Activated CD4-positive, alpha-beta T cell treated with anti-CD3 and anti-CD28 coated beads for 24 hours (primary cell): ENCODE results near the gene DUS2.
"Not testable (repeated sequence)": the region's sequence is repeated elsewhere in the genome, so short reads cannot be mapped to it uniquely, and the experiment has no call there.

Source experiments
- DNase-seq, 2 donors: peaks; one replicate each; pipeline ENCODE4 v3.0.0-alpha.2; 2020; ENCODE audit warnings: low read depth in 2 of 2

The DUS2 gene

DNA sequence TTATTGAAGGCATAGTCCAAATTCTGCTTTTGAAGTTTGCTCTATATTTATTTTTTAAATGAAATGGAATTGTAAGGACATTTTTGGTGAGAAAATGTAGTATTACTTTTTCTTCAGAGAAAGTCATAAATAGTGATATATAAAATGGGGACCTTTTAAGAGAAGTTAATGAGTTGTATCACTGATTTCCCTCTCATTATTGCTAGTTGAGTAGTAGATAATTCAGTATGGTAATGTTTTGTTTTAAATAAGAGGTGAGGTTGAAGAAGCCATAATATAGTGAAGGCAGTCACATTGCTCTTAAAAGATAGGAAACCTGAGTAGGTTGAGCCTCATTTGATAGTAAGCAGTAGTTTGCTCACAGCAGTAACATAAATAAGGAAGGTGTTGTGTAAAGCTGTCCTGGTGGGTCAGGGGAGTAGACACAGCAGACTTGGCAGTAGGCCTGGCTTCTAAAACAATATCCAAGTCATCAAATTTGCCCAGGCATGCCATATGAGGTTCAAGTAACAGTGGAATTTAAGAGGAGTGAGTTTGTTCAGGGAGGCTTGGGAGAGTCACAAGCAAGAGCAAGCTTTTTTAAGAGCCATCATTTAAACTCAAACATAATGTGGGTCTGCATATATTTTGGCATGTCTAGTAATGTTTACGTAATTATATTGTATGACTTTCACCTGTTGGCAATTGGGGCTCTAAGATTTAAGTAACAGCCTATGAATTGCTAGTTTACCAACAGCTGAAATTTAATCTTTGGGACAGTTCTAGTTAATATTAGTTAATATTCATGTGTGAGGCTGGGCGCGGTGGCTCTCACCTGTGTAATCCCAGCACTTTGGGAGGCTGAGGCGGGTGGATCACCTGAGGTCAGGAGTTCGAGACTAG, 68.5 kb downstream of the DUS2 start:
- DNase-seq, result no peak

DNA sequence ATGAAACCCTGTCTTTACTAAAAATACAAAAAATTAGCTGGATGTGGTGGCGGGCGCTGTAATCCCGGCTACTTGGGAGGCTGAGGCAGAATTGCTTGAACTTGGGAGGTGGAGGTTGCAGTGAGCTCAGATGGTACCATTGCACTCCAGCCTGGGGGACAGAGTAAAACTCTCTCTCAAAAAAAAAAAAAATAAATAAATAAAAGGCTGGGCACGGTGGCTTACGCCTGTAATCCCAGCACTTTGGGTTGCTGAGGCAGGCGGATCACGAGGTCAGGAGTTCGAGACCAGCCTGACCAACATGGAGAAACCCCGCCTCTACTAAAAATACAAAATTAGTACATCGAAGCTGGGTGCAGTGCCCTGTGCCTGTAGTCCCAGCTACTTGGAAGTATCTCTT, 69.2 kb downstream of the DUS2 start:
- DNase-seq, result not testable (repeated sequence)

DNA sequence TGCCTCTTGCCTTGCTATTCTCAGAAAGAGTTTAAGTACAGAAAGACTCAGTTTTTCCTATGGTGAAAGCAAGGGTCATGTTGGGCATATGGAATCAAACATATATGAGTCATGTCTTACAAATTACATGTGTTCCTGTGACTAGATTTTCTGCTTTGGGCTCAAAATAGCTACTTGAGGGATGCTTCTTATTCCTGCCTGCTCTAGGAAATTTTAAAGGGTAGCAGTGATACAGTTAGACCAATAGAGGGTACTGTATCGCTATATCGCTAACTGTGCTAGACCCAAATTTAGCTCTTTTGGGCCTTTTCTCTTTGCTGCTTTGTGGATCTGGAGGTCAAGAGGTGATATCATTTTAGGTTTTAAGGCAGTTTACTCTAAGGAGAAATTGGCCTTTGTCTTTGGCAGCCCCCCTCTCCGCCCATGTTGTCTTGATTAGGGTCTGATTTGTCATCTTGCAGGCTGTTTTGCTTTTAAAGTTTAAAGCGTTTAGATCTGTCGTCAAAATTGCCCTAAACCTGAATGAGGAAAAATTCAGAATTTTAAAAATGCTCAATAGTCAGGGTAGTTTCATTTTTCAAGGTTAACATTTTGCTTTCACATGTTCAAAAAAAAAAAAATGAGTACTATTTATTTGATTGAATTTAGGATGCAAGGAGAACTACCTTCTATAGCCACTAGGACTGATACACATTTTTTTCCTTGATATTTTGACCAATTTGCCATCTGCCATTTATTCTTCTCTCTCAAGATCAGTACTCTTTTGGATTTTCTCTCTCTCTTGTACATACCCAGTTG, 70.9 kb downstream of the DUS2 start:
- DNase-seq, result no peak

DNA sequence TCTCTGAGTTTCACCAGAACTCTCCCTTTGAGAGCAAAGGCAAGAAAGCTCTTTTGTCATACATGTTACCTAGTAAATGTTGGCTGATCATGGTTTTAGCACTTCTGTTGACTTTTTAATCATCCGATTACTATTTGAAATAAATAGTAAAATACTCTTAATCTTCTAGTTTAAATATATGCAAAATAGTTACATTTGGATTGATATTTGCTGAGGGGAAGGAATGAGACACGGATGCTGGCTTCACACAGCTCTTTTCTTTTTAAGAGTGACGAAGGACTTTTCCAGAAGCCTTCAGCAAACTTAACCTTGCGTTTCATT, 71.5 kb downstream of the DUS2 start:
- DNase-seq, result no peak

DNA sequence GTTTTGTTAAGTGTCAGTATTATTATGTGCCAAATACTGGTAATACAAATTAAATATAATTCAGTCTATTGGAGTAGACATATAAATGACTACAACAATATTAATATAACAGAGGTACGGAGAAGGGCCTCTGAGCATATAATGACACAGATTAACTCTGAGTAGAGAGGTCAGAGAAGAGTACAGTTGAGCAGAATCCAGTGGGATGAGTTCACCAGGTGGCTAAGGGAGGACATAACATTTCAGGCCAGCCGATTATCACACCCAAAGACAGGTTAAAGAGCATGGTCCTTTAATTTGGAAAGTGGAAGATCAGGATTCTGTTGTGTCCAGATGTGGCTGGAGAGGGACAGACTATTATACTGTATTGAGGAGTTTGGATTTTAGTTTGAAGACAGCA, 73.4 kb downstream of the DUS2 start:
- no peak for DNase-seq

DNA sequence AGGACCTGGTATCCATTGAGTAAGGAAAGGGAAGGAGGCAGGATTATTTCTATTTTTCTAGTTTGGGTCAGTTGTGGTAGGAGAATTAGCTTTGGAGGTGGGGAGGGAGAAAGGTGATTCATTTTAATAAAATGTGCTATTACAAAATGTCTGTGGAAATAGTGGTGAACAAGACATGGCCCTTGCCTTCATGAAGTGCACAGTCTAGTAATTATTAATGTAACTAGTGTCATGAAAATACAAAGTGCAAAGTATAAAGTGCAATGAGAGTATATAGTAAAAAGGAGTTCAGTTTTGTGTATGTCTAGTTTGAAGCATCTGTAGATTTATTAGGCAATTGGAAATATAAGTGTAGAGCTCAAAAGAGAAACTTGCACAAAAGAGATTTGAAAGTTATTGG, 74.0 kb downstream of the DUS2 start:
- DNase-seq, result no peak

DNA sequence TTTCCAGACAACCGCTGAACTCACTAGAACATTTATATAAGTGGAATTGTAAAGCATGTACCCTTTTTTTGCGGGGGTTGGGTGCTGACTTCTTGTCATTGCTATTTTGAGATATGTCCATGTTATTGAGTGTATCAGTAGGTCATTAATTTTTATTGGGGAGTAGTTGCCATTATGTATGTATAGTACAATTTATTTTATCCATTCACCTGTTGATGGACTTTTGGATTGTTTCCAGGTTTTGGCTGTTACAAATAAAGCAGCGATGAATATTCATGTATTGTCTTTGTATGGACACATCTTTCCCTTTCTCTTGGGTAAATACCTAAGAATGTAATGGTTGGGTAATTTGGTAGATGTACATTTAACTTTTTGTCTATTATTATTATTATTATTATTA, 74.8 kb downstream of the DUS2 start:
- DNase-seq, result no peak

DNA sequence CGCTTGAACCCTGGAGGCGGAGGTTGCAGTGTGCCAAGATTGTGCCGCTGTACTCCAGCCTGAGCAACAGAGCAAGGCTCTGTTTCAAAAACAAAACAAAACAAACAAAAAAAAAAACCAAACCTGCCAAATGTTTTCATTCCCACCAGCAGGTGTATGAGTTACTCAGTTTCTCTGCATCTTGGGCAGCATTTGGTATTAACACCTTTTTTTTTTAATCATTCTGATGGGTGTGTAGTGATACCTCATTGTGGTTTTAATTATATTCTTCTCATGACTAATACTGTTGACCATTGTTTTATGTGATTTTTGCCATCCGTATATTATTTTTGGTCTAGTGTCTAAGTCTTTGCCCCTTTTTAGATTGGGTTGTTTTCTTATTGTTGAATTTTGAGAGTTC, 77.4 kb downstream of the DUS2 start:
- no peak for DNase-seq

DNA sequence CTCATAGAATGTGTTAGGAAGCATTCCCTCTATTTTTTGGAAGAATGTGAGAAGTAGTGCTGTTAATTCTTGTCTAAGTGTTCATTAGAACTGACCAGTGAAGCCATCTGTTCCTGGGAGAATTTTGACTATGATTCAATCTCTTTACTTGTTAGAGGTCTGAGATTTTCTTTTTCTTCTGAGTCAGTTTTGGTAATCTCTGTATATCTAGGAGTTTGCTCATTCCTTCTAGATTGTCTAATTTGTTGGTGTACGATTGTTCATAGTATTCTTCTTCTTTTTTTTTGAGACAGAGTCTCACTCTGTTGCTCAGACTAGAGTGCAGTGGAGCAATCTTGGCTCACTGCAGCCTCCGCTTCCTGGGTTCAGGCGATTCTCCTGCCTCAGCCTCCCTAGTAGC, 82.5 kb downstream of the DUS2 start:
- DNase-seq, result no peak

DNA sequence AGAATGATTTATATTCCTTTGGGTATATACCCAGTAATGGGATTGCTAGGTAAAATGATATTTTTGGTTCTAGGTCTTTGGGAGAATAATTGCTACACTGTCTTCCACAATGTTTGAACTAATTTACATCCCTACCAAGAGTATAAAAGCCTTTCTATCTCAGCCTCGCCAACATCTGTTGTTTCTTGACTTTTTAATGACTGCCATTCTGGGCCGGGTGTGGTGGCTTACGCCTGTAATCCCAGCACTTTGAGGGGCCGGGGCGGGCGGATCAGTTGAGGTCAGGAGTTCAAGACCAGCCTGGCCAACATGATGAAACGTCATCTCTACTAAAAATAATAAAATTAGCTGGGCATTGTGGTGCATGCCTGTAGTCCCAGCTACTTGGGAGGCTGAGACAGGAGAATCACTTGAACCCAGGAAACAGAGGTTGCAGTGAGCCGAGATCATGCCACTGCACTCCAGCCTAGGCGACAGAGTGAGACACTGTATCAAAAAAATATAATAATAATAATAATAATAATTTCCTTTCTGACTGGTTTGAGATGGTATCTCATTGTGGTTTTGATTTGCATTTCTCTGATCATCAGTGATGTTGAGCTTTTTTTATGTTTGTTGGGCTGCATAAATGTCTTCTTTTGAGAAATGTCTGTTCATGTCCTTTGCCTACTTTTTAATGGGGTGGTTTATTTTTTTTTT, 84.3 kb downstream of the DUS2 start:
- not testable (repeated sequence) for DNase-seq

DNA sequence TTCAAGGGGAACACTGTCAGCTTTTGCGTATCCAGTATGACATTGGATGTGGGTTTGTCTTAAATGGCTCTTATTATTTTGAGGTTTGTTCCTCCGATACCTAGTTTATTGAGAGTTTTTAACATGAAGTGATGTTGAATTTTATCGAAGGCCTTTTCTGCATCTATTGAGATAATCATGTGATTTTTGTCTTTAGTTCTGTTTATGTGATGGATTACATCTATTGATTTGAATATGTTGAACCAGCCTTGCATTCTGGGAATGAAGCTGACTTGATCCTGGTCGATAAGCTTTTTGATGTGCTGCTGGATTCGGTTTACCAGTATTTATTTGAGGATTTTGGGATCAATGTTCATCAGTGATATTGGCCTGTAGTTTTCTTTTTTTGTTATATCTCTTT, 86.1 kb downstream of the DUS2 start:
- not testable (repeated sequence) for DNase-seq

DNA sequence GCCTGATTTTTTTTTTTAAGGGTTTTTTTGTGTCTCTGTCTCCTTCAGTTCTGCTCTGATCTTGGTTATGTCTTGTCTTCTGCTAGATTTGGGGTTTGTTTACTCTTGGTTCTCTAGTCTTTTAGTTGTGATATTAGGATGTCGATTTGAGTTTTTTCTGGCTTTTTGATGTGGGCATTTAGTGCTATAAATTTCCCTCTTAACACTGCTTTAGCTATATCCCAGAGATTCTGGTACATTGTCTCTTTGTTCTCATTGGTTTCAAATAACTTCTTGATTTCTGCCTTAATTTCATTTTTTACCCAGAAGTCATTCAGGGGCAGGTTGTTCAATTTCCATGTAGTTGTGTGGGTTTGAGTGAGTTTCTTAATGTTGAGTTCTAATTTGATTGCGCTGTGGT, 87.5 kb downstream of the DUS2 start:
- DNase-seq, result not testable (repeated sequence)

DNA sequence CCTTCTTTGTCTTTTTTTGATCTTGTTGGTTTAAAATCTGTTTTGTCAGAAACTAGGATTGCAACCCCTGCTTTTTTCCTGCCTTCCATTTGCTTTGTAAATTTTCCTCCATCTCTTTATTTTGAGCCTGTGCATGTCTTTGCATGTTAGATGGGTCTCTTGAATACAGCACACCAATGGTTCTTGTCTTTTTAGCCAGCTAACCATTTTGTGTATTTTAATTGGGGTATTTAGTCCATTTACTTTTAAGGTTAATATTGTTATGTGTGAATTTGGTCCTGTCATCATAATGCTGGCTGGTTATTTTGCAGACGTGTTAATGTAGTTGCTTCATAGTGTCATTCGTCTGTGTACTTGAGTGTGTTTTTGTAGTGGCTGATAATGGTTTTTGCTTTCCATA, 88.3 kb downstream of the DUS2 start:
- DNase-seq, result no peak

DNA sequence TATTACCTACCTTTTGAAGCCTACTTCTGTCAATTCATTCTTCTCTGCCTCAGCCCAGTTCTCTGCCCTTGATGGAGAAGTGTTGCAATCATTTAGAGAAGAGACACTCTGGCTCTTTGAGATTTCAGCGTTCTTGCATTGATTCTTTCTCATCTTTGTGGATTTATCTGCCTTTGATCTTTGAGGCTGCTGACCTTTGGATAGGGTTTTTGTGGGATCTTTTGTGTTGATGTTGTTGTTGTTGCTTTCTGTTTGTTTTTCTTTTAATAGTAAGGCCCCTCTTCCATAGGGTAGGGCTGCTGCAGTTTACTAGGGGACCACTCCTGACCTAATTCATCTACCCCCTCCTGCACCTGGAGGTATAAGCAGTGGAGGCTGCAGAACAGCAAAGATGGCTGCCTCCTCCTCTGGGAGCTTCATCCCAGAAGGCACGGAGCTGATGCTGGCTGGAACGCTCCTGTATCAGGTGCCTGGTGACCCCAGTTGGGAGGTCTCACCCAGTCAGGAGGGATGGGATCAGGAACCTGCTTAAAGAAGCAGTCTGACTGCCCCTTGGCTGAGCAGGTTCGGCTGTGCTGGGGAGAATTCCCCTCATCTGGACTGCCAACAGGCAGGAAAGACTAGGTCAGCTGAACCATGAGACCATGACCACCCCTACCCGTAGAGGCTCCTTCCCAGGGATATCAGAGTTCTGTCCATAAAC, 90.1 kb downstream of the DUS2 start:
- no peak for DNase-seq

DNA sequence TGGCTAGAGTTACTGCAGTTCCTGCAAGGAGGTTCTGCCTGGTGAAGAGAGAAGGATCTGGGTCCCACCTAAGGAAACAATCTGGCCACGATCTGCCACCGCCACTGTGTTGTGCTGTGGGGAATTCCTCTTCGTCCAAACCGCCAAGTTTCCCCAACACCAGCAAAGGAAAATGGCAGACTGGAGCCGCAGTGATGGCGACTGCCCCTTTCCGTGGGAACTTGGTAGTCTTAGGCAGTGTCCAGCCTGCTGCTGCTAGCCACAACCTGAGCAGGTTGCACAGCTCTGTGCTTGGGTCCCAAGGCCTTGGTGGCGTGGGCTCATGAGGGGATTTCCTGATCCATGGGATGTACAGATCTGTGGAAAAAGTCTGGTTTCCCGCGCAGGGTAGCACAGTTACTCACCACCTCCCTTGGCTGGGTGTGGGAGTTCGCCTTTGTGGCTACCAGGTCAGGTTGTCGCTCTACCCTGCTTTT, 90.7 kb downstream of the DUS2 start:
- DNase-seq, result no peak

DNA sequence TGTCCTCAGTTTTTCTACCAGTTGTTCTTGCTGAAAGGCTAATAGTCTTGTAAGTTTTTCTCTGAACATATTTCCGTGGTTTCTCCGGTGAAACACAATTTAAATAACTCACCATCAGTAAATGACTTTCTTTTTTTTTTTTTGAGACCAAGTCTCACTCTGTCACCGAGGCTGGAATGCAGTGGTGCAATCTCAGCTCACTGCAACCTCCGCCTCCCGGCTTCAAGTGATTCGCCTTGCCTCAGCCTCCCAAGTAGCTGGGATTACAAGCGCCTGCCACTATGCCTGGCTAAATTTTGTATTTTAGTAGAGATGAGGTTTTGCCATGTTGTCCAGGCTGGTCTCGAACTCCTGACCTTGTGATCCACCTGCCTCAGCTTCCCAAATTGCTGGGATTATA, 91.9 kb downstream of the DUS2 start:
- DNase-seq, result not testable (repeated sequence)

DNA sequence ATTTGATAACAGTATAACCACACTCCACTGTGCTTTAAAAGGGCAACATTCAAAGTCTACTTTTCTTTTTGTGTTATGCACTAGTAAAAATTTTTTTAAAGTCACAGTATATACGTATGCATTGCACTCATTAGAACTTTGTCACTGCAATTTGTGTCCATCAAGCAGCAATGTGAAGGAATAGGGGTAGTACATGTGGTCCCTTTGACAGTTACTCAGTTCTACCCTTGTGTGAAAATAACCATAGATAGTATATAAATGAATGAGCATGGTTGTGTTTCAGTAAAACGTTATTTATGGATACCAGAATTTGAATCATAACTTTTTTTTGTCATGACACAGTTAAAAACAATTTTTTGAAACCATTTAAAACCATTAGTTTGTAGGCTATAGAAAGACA, 92.8 kb downstream of the DUS2 start:
- DNase-seq, result no peak

DNA sequence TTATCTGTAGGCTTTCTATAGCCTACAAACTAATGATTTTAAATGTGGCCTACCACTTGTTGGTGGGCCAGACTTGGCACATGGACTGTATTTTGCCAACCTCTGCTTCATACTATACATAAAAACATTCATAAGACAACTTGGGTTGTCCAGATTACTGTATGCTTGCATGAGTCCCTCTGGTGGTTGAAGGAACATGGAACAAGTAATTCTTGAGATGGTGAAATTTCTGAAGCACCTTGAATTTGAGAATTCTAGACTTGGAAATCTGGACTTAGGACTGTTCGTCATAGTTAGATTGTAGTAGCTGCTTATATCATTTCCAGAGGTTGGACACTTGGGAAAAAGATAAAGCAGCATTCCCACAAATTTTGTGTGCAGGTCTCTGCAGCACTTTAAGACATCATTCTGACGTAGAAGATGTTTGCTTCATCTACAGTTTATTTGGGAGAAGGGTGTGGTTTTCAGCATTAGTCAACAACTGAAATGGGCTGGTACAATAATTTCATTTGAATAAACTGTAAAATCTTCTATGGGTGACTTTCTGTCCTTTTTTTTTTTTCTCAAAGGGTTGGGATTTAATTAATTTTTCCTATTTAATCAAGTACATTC, 93.3 kb downstream of the DUS2 start:
- DNase-seq, result no peak

DNA sequence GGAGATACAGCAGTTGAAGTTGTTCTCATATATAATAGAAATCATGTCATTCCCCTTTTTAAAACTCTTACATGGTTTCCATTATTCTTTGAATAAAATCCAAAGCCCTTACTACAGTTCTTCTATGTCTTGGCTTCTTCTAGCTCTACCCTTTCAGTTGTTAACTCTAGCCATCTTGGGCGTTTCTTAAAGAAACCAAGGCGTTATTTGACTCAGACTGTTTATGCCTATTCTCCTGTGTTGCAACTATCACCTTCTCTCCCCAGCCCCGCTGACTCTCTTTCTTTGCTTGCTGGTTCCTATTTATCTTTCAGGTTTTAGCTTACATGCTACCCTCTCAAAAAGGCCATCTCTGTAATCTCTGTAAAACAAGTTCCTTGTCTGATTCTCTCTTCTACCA, 94.8 kb downstream of the DUS2 start:
- DNase-seq, result no peak

DNA sequence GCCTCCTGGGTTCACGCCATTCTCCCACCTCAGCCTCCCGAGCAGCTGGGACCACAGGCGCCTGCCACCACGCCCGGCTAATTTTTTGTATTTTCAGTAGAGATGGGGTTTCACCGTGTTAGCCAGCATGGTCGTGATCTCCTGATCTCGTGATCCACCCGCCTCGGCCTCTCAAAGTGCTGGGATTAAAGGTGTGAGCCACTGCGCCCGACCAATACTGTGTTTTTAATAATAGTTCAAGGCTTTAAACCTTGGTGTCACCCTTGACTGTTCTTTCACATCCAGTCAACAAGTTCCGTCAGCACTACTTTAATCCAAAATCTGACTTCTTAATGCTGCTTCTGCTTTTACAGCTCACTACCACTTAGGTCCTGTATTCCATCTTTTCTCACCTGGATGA, 95.9 kb downstream of the DUS2 start:
- DNase-seq, result not testable (repeated sequence)

DNA sequence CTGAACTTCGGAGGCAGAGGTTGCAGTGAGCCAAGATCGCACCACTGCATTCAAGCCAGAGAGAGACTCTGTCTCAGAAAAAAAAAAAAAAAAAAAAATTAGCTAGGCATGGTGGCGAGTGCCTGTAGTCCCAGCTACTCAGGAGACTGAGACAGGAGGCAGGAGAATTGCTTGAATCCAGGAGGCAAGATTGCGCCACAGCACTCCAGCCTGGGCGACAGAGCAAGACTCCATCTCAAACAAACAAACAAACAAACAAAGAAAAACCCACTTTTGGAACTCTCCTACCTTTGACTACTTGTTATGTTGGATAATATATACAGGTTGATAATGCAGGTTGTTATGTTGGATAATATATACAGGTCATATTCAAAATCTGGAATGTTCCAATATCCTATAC, 97.4 kb downstream of the DUS2 start:
- DNase-seq, result not testable (repeated sequence)
